Measurements from ENCODE around the gene FAM217B. TPM values are rescaled to one million over a fixed set of nuclear protein-coding genes. Genes with fewer than 3 reads are reported as not detected.
A peak's percentile ranks its signal among the peaks of the same experiment; 100 is the strongest.
"Not testable (repeated sequence)": the region's sequence is repeated elsewhere in the genome, so short reads cannot be mapped to it uniquely, and the experiment has no call there.

FAM217B gene
- total and polyA plus RNA-seq, 10 donors: 4.6 to 22.4 (median 17.9) TPM

- no peaks in the 10 kb centered on the region for H3K9me3 ChIP-seq
- no peak overlapping the region for H3K27ac ChIP-seq
- DNase-seq: no peak
- TF ChIP-seq POLR2AphosphoS5 (IDR thresholded peaks at IDR 0.05) (no peak), POLR2A (IDR thresholded peaks at IDR 0.05) (no peak), CTCF (IDR thresholded peaks at IDR 0.05 in 8 of 11, conservative IDR thresholded peaks at IDR 0.05 in 3 of 11) (no peak)
- 85 to 96% (median 89%) methylated on average over 4 of the region's 4 CpGs for WGBS, 5 donors
- H3K27me3 ChIP-seq (replicated peaks in 1 of 7): no peaks in the 10 kb centered on the region
- peaks cover 0 to 35% (median 0%) of the 10 kb centered on the region in 6 donors for H3K36me3 ChIP-seq
- H3K4me3 ChIP-seq: no peak overlapping the region
- no peaks in the 10 kb centered on the region for H3K4me1 ChIP-seq
- intact Hi-C loops (cut with DNase I; ENCODE audit: low total_unique reads): no loop called here
These were observed 14.5 kb downstream of the FAM217B start for GRCh38 chr20:59954718-59955117.

- 81 to 90% (median 85%) methylated on average over 8 of the region's 8 CpGs for WGBS, 5 donors
- Histone ChIP-seq H3K27ac (no peak overlapping the region), H3K9me3 (no peaks in the 10 kb centered on the region), H3K4me3 (no peak overlapping the region), H3K27me3 (replicated peaks in 1 of 7) (no peaks in the 10 kb centered on the region), H3K4me1 (no peaks in the 10 kb centered on the region), H3K36me3 (peaks cover 0 to 33% (median 0%) of the 10 kb centered on the region in 6 donors)
- DNase-seq: no peak
- TF ChIP-seq POLR2AphosphoS5 (IDR thresholded peaks at IDR 0.05) (no peak), POLR2A (IDR thresholded peaks at IDR 0.05) (no peak), CTCF (IDR thresholded peaks at IDR 0.05 in 8 of 11, conservative IDR thresholded peaks at IDR 0.05 in 3 of 11) (peak in 5 of 11 experiments; percentile 6 to 22 (median 10))
- intact Hi-C loops (cut with DNase I; ENCODE audit: low total_unique reads): no loop called here
These were observed 15.1 kb downstream of the FAM217B start for GRCh38 chr20:59955131-59955796.

- H3K9me3 ChIP-seq; H3K4me1 ChIP-seq; intact Hi-C loops (cut with DNase I; ENCODE audit: low total_unique reads); H3K27me3 ChIP-seq (replicated peaks in 1 of 7); H3K4me3 ChIP-seq; H3K27ac ChIP-seq; DNase-seq: not testable (repeated sequence)
- H3K36me3 ChIP-seq: peaks cover 0 to 18% (median 0%) of the 10 kb centered on the region in 6 donors
These were observed 17.4 kb downstream of the FAM217B start for GRCh38 chr20:59957568-59957967.

- H3K4me3 ChIP-seq: no peak within 1 kb of the TSS
- peaks cover 0 to 17% (median 0%) of the 10 kb centered on the region in 6 donors for H3K36me3 ChIP-seq
- H3K27ac ChIP-seq: no peak within 1 kb of the TSS
- no peaks in the 10 kb centered on the region for H3K4me1 ChIP-seq
- DNase-seq: no peak
- intact Hi-C loops (cut with DNase I; ENCODE audit: low total_unique reads): no loop called here
- TF ChIP-seq POLR2AphosphoS5 (IDR thresholded peaks at IDR 0.05) (no peak), CTCF (IDR thresholded peaks at IDR 0.05 in 8 of 11, conservative IDR thresholded peaks at IDR 0.05 in 3 of 11) (no peak), POLR2A (IDR thresholded peaks at IDR 0.05) (no peak)
- 78 to 89% (median 88%) methylated on average over 5 of the region's 5 CpGs for WGBS, 5 donors
- H3K27me3 ChIP-seq (replicated peaks in 1 of 7): no peaks in the 10 kb centered on the region
- H3K9me3 ChIP-seq: no peaks in the 10 kb centered on the region
These were observed 17.9 kb downstream of the FAM217B start, which contains the start of gene CDH26 for GRCh38 chr20:59958123-59958522. CDH26 (plus strand) TSS chr20:59958423; CDS start chr20:59958727, 304 bp downstream.
